ENCODE measurements around the gene STAMBP. TPM values are rescaled to one million over a fixed set of nuclear protein-coding genes. Genes with fewer than 3 reads are reported as not detected.
A peak's percentile ranks its signal among the peaks of the same experiment; 100 is the strongest.

The STAMBP gene
- polyA plus RNA-seq, 3 donors = 26.0 to 40.8 (median 40.7) TPM

GRCh38 chr2:73904952-73905351, 76.2 kb downstream of the STAMBP start:
- Histone ChIP-seq H3K27ac (ENCODE audit: low read depth in 1 of 2, low read length in 2 of 2) (no peak overlapping the region), H3K79me2 (ENCODE audit: insufficient read depth, low read length) (no peaks in the 10 kb centered on the region), H3K9me3 (replicated peaks in 1 of 2; ENCODE audit: control insufficient read depth in 1 of 2, insufficient read depth in 1 of 2, low read length in 2 of 2) (no peaks in the 10 kb centered on the region), H2AFZ (ENCODE audit: insufficient read depth, low read depth, low read length, poor library complexity, severe bottlenecking) (no peak overlapping the region), H3K9ac (ENCODE audit: insufficient read depth, low read length, poor library complexity, severe bottlenecking) (no peak overlapping the region), H3K4me3 (replicated peaks in 1 of 3; ENCODE audit: low read depth in 2 of 3, low read length in 3 of 3) (no peak overlapping the region), H3K4me1 (ENCODE audit: control insufficient read depth in 1 of 2, insufficient read depth in 2 of 2, low read length in 2 of 2) (peaks cover 13 to 14% of the 10 kb centered on the region in 2 donors), H3K36me3 (replicated peaks in 1 of 2; ENCODE audit: control insufficient read depth in 1 of 2, insufficient read depth in 2 of 2, low read length in 2 of 2) (no peaks in the 10 kb centered on the region), H3K27me3 (ENCODE audit: control insufficient read depth in 2 of 2, insufficient read depth in 2 of 2, low read length in 2 of 2) (no peaks in the 10 kb centered on the region), H4K20me1 (ENCODE audit: insufficient read depth, low read length) (no peaks in the 10 kb centered on the region), H3K4me2 (replicated peaks; ENCODE audit: extremely low read depth, low read length, poor library complexity, severe bottlenecking) (no peak overlapping the region)
- no peak for TF ChIP-seq CTCF (IDR thresholded peaks at IDR 0.05)
- Mint-ChIP-seq H3K36me3 (no peaks in the 10 kb centered on the region), H3K27ac (no peak overlapping the region), H3K27me3 (ENCODE audit: low read depth in 3 of 3) (peaks cover 1 to 4% (median 1%) of the 10 kb centered on the region in 3 donors), H3K4me3 (no peak overlapping the region), H3K9me3 (no peaks in the 10 kb centered on the region), H3K4me1 (peaks cover 15% of the 10 kb centered on the region)
- intact Hi-C loops (cut with micrococcal nuclease) = no loop called here
- no peak for DNase-seq
- WGBS (ENCODE audit: insufficient coverage) = no CpG with 5 or more reads among the region's 1 CpG

- Mint-ChIP-seq H3K4me1 (peaks cover 15% of the 10 kb centered on the region), H3K27ac (peak overlapping the region in 6 of 7 donors; percentile 19 to 86 (median 80)), H3K36me3 (no peaks in the 10 kb centered on the region), H3K4me3 (no peak overlapping the region), H3K9me3 (no peaks in the 10 kb centered on the region), H3K27me3 (ENCODE audit: low read depth in 3 of 3) (peaks cover 1 to 2% (median 1%) of the 10 kb centered on the region in 3 donors)
- H3K27me3 ChIP-seq (ENCODE audit: control insufficient read depth in 2 of 2, insufficient read depth in 2 of 2, low read length in 2 of 2) = no peaks in the 10 kb centered on the region
- H3K4me1 ChIP-seq (ENCODE audit: control insufficient read depth in 1 of 2, insufficient read depth in 2 of 2, low read length in 2 of 2) = peaks cover 13 to 14% of the 10 kb centered on the region in 2 donors
- peak in 1 of 3 donors; percentile 29 for DNase-seq
- H3K9me3 ChIP-seq (replicated peaks in 1 of 2; ENCODE audit: control insufficient read depth in 1 of 2, insufficient read depth in 1 of 2, low read length in 2 of 2) = no peaks in the 10 kb centered on the region
- H2AFZ ChIP-seq (ENCODE audit: insufficient read depth, low read depth, low read length, poor library complexity, severe bottlenecking) = peak overlapping the region; percentile 37
- no peak overlapping the region for H3K9ac ChIP-seq (ENCODE audit: insufficient read depth, low read length, poor library complexity, severe bottlenecking)
- 100% methylated on average over 1 of the region's 5 CpGs for WGBS (ENCODE audit: insufficient coverage)
- no peaks in the 10 kb centered on the region for H3K79me2 ChIP-seq (ENCODE audit: insufficient read depth, low read length)
- peak overlapping the region; percentile 17 to 41 for H3K27ac ChIP-seq (ENCODE audit: low read depth in 1 of 2, low read length in 2 of 2)
- H3K36me3 ChIP-seq (replicated peaks in 1 of 2; ENCODE audit: control insufficient read depth in 1 of 2, insufficient read depth in 2 of 2, low read length in 2 of 2) = no peaks in the 10 kb centered on the region
- no peak for TF ChIP-seq CTCF (IDR thresholded peaks at IDR 0.05)
- H3K4me2 ChIP-seq (replicated peaks; ENCODE audit: extremely low read depth, low read length, poor library complexity, severe bottlenecking) = no peak overlapping the region
- H3K4me3 ChIP-seq (replicated peaks in 1 of 3; ENCODE audit: low read depth in 2 of 3, low read length in 3 of 3) = no peak overlapping the region
- intact Hi-C loops (cut with micrococcal nuclease) = no loop called here
- H4K20me1 ChIP-seq (ENCODE audit: insufficient read depth, low read length) = no peaks in the 10 kb centered on the region
Observed at GRCh38 chr2:73906847-73907505, 78.2 kb downstream of the STAMBP start.
